OCI-LY7 (cell line): Measurements from ENCODE around the gene CABLES1. TPM values are rescaled to one million over a fixed set of nuclear protein-coding genes. Genes with fewer than 3 reads are reported as not detected.

Source experiments
- BruUV-seq: library from RNA; stranded (reverse); fragments of 400-500 nt; replicated peaks from 2 replicates; lab custom pipeline; 2021; lab: Mats Ljungman, UMichigan
- CTCF ChIA-PET: fragments of 300-600 bp; sonication (Branson Sonifier 250); formaldehyde crosslinking; loops from one replicate; lab custom pipeline; 2022; ENCODE audit warnings: antibody characterized with exemption; ENCODE audit not compliant: unreplicated experiment; lab: Charles Lee
- POLR2A ChIA-PET: fragments of 300-600 bp; sonication (Branson Sonifier 250); formaldehyde crosslinking; loops from one replicate; lab custom pipeline; 2022; ENCODE audit warnings: antibody characterized with exemption; lab: Charles Lee
- DNase-seq: peaks from one replicate; pipeline ENCODE4 v3.0.0-alpha.2; 2015; ENCODE audit warnings: low spot score
- H2AFZ ChIP-seq: fragments of 200-600 bp; sonication (generic), shearing (Covaris generic); 2 replicates; pipeline ENCODE4 v1.6.1; 2014; ENCODE audit warnings: mild to moderate bottlenecking, antibody characterized with exemption, low read length, moderate library complexity
- H3K27ac ChIP-seq: fragments of 200-600 bp; sonication (generic); 2 replicates; pipeline ENCODE4 v1.5.1; 2014; ENCODE audit warnings: mixed run types, low read depth, mild to moderate bottlenecking, moderate library complexity, low read length, inconsistent platforms; ENCODE audit not compliant: poor library complexity, severe bottlenecking
- H3K36me3 ChIP-seq: fragments of 200-600 bp; sonication (generic); 2 replicates; pipeline ENCODE4 v1.6.1; 2014; ENCODE audit warnings: mild to moderate bottlenecking, antibody characterized with exemption, low read length, moderate library complexity, mixed read lengths; ENCODE audit not compliant: insufficient read depth
- H3K4me1 ChIP-seq: fragments of 200-600 bp; sonication (generic); 2 replicates; pipeline ENCODE4 v1.5.1; 2014; ENCODE audit warnings: mild to moderate bottlenecking, low read length; ENCODE audit not compliant: insufficient read depth, poor library complexity, severe bottlenecking
- H3K4me2 ChIP-seq: fragments of 200-600 bp; sonication (generic); 2 replicates; pipeline ENCODE4 v1.6.1; 2014; ENCODE audit warnings: mild to moderate bottlenecking, low read length
- H3K4me3 ChIP-seq: fragments of 200-600 bp; sonication (generic); 2 replicates; pipeline ENCODE4 v1.5.1; 2014; ENCODE audit warnings: mild to moderate bottlenecking, low read depth, low read length; ENCODE audit not compliant: poor library complexity, severe bottlenecking
- H3K79me2 ChIP-seq: fragments of 200-600 bp; sonication (generic); 2 replicates; pipeline ENCODE4 v1.6.1; 2016; ENCODE audit warnings: low read depth, mild to moderate bottlenecking, low read length, moderate library complexity, mixed read lengths; ENCODE audit not compliant: insufficient read depth
- H3K9me2 ChIP-seq: fragments of 200-600 bp; sonication (generic); 2 replicates; pipeline ENCODE4 v1.6.1; 2016; ENCODE audit warnings: mild to moderate bottlenecking, low read length, mixed read lengths; ENCODE audit not compliant: insufficient read depth
- H3K9me3 ChIP-seq: fragments of 200-600 bp; sonication (generic); 2 replicates; pipeline ENCODE4 v1.6.1; 2014; ENCODE audit warnings: mild to moderate bottlenecking, mixed run types, low read length, mixed read lengths
- H4K20me1 ChIP-seq: fragments of 200-600 bp; sonication (generic); 2 replicates; pipeline ENCODE4 v1.6.1; 2014; ENCODE audit warnings: mild to moderate bottlenecking, antibody characterized with exemption, low read length, moderate library complexity, mixed read lengths; ENCODE audit not compliant: insufficient read depth
- CTCF ChIP-seq: fragments of 200-600 bp; sonication (generic); conservative IDR thresholded peaks from 2 replicates; pipeline ENCODE4 v1.5.1; 2014; ENCODE audit warnings: mild to moderate bottlenecking, antibody characterized with exemption, low read length, moderate library complexity, mixed read lengths
- EZH2phosphoT487 ChIP-seq: fragments of 200-600 bp; sonication (generic); IDR thresholded peaks from 2 replicates; pipeline ENCODE4 v1.6.1; 2018; ENCODE audit warnings: low read depth, borderline replicate concordance, mild to moderate bottlenecking, mixed run types, antibody characterized with exemption, low read length, moderate library complexity, mixed read lengths
- intact Hi-C: fragments of 100-400 bp; cut with micrococcal nuclease; formaldehyde crosslinking; loops from one replicate; pipeline ENCODE4 v1.10.0; 2022; ENCODE audit not compliant: unreplicated experiment
- total RNA-seq, 2 experiments: library from RNA; depleted of rRNA in 1 of 2; stranded (reverse); fragments of >200 nt in 1 of 2; shearing (Covaris generic) in 1 of 2; gene quantifications; 2 replicates each; pipeline ENCODE4 v1.2.3, GENCODE V29; 2014 to 2022

Gene CABLES1
- total RNA-seq, 2 experiments from 2014 or later: 20.6 to 28.7 TPM

GRCh38 chr18:23165271-23166068 is 30.2 kb downstream of the CABLES1 start:
- Histone ChIP-seq H3K4me1 (no peaks in the 10 kb centered on the region), H3K36me3 (peaks cover 13% of the 10 kb centered on the region; the same call in 1 of the 2 replicates), H3K4me2 (no peak overlapping the region), H3K79me2 (peaks cover 9% of the 10 kb centered on the region; the same call in 1 of the 2 replicates), H3K4me3 (no peak overlapping the region), H3K9me3 (no peaks in the 10 kb centered on the region), H3K9me2 (no peaks in the 10 kb centered on the region), H4K20me1 (no peaks in the 10 kb centered on the region), H3K27ac (no peak overlapping the region), H2AFZ (no peak overlapping the region)
- ChIA-PET POLR2A (interaction anchor here (0.6 to 1.5 kb wide), 2 partner anchors 15 to 20 kb away, joined by 3 to 5 read pairs; no protein-coding TSS in a partner anchor), CTCF (no interaction called here)
- no peak for TF ChIP-seq EZH2phosphoT487
- TF ChIP-seq CTCF: no peak
- intact Hi-C loops: no loop called here
- BruUV-seq: no TSS peak
- no peak for DNase-seq

GRCh38 chr18:23166891-23167541 is 31.7 kb downstream of the CABLES1 start:
- intact Hi-C loops: no loop called here
- H3K4me1 ChIP-seq: no peaks in the 10 kb centered on the region
- no peak overlapping the region for H3K4me2 ChIP-seq
- no peak overlapping the region for H3K27ac ChIP-seq
- no peaks in the 10 kb centered on the region for H3K9me3 ChIP-seq
- no peaks in the 10 kb centered on the region for H4K20me1 ChIP-seq
- H2AFZ ChIP-seq: no peak overlapping the region
- BruUV-seq: no TSS peak
- peaks cover 9% of the 10 kb centered on the region; the same call in 1 of the 2 replicates for H3K79me2 ChIP-seq
- ChIA-PET CTCF (no interaction called here), POLR2A (interaction anchor here (0.7 kb wide), 1 partner anchor 13 kb away, joined by 3 read pairs; no protein-coding TSS in a partner anchor)
- no peak overlapping the region for H3K4me3 ChIP-seq
- H3K9me2 ChIP-seq: no peaks in the 10 kb centered on the region
- H3K36me3 ChIP-seq: peaks cover 13% of the 10 kb centered on the region; the same call in 1 of the 2 replicates
- DNase-seq: no peak
- TF ChIP-seq CTCF (no peak), EZH2phosphoT487 (no peak)
